Measurements from ENCODE around the gene ZBED5. TPM values are rescaled to one million over a fixed set of nuclear protein-coding genes. Genes with fewer than 3 reads are reported as not detected.

Gene ZBED5
- total and polyA plus RNA-seq, 9 of the 15 experiments (the other 6 are each of a cell fraction or from before 2014, with no cell fraction given) = 12.4 to 70.7 (median 26.8) TPM

DNA sequence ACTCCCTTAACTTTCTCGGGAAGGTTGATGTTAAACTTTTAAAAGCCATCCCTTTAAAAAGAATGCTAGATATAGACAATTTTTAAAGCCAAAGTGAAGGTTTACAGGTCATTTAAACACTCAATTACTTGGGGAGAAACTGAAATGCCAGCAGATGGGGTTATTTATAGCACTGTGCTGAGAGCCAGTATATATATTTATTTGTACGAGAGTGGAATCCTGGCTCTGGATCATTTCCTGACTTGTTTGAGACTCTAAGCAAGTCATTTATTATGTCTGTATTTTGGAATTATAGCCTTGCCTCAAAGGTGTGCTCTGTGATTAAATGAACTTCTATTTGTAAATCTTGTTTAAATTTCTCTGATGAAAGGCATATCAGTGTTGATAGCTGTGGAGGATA, 6.8 kb upstream of the ZBED5 start (continued):
- TF ChIP-seq, protein P1, sequence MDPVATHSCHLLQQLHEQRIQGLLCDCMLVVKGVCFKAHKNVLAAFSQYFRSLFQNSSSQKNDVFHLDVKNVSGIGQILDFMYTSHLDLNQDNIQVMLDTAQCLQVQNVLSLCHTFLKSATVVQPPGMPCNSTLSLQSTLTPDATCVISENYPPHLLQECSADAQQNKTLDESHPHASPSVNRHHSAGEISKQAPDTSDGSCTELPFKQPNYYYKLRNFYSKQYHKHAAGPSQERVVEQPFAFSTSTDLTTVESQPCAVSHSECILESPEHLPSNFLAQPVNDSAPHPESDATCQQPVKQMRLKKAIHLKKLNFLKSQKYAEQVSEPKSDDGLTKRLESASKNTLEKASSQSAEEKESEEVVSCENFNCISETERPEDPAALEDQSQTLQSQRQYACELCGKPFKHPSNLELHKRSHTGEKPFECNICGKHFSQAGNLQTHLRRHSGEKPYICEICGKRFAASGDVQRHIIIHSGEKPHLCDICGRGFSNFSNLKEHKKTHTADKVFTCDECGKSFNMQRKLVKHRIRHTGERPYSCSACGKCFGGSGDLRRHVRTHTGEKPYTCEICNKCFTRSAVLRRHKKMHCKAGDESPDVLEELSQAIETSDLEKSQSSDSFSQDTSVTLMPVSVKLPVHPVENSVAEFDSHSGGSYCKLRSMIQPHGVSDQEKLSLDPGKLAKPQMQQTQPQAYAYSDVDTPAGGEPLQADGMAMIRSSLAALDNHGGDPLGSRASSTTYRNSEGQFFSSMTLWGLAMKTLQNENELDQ (CRISPR knock-in tag; IDR thresholded peaks at IDR 0.05; ENCODE audit: borderline replicate concordance) = no peak
- TF ChIP-seq MEF2A (IDR thresholded peaks at IDR 0.05; ENCODE audit: control insufficient read depth, low read depth, low read length) = no peak
- TF ChIP-seq, protein P2, sequence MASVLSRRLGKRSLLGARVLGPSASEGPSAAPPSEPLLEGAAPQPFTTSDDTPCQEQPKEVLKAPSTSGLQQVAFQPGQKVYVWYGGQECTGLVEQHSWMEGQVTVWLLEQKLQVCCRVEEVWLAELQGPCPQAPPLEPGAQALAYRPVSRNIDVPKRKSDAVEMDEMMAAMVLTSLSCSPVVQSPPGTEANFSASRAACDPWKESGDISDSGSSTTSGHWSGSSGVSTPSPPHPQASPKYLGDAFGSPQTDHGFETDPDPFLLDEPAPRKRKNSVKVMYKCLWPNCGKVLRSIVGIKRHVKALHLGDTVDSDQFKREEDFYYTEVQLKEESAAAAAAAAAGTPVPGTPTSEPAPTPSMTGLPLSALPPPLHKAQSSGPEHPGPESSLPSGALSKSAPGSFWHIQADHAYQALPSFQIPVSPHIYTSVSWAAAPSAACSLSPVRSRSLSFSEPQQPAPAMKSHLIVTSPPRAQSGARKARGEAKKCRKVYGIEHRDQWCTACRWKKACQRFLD (CRISPR knock-in tag; IDR thresholded peaks at IDR 0.05) = no peak
- TF ChIP-seq TCF15 (CRISPR knock-in tag; IDR thresholded peaks at IDR 0.05) = no peak
- no peak for TF ChIP-seq CEBPZ (IDR thresholded peaks at IDR 0.05; ENCODE audit: borderline replicate concordance, low read depth, low read length)
- no peak for TF ChIP-seq PHTF2 (CRISPR knock-in tag; IDR thresholded peaks at IDR 0.05)
- no peak for TF ChIP-seq SFPQ (IDR thresholded peaks at IDR 0.05; ENCODE audit: low read depth, low read length)
